HepG2 (cell line): ENCODE data around the gene RRP8.

Source experiments
- CTCF ChIP-seq: sonication (generic); formaldehyde crosslinking; IDR thresholded peaks from 2 replicates; pipeline ENCODE4 v1.5.0; 2020; ENCODE audit warnings: mild to moderate bottlenecking, missing genetic modification reagents, moderate library complexity
- HNF1B ChIP-seq: sonication (generic); formaldehyde crosslinking; IDR thresholded peaks from 2 replicates; pipeline ENCODE4 v1.5.1; 2020; ENCODE audit warnings: mild to moderate bottlenecking, moderate library complexity, missing genetic modification reagents
- NFYB ChIP-seq: sonication (generic); formaldehyde crosslinking; IDR thresholded peaks from 2 replicates; pipeline ENCODE4 v1.4.0; 2020; ENCODE audit warnings: missing genetic modification reagents
- NKX3-1 ChIP-seq: sonication (generic); formaldehyde crosslinking; IDR thresholded peaks from 2 replicates; pipeline ENCODE4 v1.5.0; 2020; ENCODE audit warnings: missing genetic modification reagents
- POLR2A ChIP-seq, 2 experiments: IDR thresholded peaks; 2 replicates each; pipeline ENCODE4 v1.6.1; 2011; ENCODE audit warnings: low read depth in 2 of 2, low read length in 2 of 2, mild to moderate bottlenecking in 1 of 2, moderate library complexity in 1 of 2; ENCODE audit not compliant: insufficient read depth in 1 of 2
- REST ChIP-seq, 2 experiments: IDR thresholded peaks; 2 replicates each; pipeline ENCODE4 v1.6.1; 2011 to 2012; ENCODE audit warnings: low read length in 2 of 2, borderline replicate concordance in 1 of 2, low read depth in 1 of 2, mild to moderate bottlenecking in 1 of 2, moderate library complexity in 1 of 2
- XRCC5 ChIP-seq: fragments of 200-400 bp; formaldehyde crosslinking; optimal IDR thresholded peaks from 2 replicates; pipeline ENCODE3; 2017; ENCODE audit warnings: mild to moderate bottlenecking, low read length
- ZFP90 ChIP-seq: sonication (generic); formaldehyde crosslinking; IDR thresholded peaks from 2 replicates; pipeline ENCODE4 v1.8.0; 2022; ENCODE audit warnings: missing genetic modification reagents, mild to moderate bottlenecking, inconsistent platforms, borderline replicate concordance
- ZFX ChIP-seq: sonication (generic); formaldehyde crosslinking; IDR thresholded peaks from 2 replicates; pipeline ENCODE4 v1.4.0; 2020; ENCODE audit warnings: mild to moderate bottlenecking, low read depth, missing genetic modification reagents, moderate library complexity
- ZMYM2 ChIP-seq: sonication (generic); formaldehyde crosslinking; IDR thresholded peaks from 2 replicates; pipeline ENCODE4 v1.8.0; 2022; ENCODE audit warnings: mild to moderate bottlenecking, missing genetic modification reagents
- ZNF430 ChIP-seq: sonication (generic); formaldehyde crosslinking; IDR thresholded peaks from 2 replicates; pipeline ENCODE4 v1.9.0; 2021; ENCODE audit warnings: mild to moderate bottlenecking, missing genetic modification reagents
- ZNF441 ChIP-seq: sonication (generic); formaldehyde crosslinking; IDR thresholded peaks from 2 replicates; pipeline ENCODE4 v1.7.0; 2021; ENCODE audit warnings: missing genetic modification reagents, borderline replicate concordance
- TF ChIP-seq, protein P1 (sequence below): sonication (generic); formaldehyde crosslinking; IDR thresholded peaks from 2 replicates; pipeline ENCODE4 v1.5.0; 2020; ENCODE audit warnings: missing genetic modification reagents
- TF ChIP-seq, protein P2 (sequence below): sonication (generic); formaldehyde crosslinking; IDR thresholded peaks from 2 replicates; pipeline ENCODE4 v1.4.0; 2020; ENCODE audit warnings: mild to moderate bottlenecking, missing genetic modification reagents

DNA sequence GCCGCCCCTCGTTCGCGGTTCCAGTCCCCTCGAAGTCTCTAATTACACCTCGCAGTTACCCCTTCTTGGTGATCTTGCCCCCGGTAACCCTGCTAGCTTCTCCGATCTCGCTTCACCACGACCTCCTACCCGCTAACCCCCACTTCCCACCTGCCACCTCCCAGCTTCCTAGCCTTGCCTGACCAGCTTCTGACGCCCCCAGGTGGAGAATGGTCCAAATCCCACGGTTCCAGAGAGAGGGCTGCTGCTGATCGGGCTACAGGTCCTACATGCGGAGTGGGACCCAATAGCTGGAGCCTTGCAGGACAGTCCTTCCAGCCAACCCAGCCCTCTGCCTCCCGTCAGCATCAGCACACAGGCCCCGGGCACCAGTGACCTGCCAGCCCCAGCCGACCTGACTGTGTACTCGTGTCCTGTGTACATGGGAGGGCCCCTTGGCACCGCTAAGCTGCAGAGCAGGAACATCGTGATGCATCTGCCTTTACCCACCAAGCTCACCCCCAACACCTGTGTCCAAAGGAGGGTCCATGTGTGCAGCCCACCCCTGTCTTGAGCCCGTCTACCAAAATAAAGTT is 31.9 kb downstream of the RRP8 start:
- TF ChIP-seq REST (IDR thresholded peaks at IDR 0.05; ENCODE audit: borderline replicate concordance in 1 of 2, low read depth in 1 of 2, low read length in 2 of 2) (no peak), POLR2A (IDR thresholded peaks at IDR 0.05; ENCODE audit: insufficient read depth in 1 of 2, low read depth in 2 of 2, low read length in 2 of 2) (no peak), NFYB (CRISPR knock-in tag) (no peak), ZFX (CRISPR knock-in tag) (no peak), ZNF441 (CRISPR knock-in tag) (no peak), ZFP90 (CRISPR knock-in tag) (no peak), CTCF (CRISPR knock-in tag) (no peak), HNF1B (no peak), NKX3-1 (CRISPR knock-in tag) (no peak), XRCC5 (no peak), ZNF430 (CRISPR knock-in tag) (no peak), ZMYM2 (CRISPR knock-in tag) (no peak)
- TF ChIP-seq, protein P1, sequence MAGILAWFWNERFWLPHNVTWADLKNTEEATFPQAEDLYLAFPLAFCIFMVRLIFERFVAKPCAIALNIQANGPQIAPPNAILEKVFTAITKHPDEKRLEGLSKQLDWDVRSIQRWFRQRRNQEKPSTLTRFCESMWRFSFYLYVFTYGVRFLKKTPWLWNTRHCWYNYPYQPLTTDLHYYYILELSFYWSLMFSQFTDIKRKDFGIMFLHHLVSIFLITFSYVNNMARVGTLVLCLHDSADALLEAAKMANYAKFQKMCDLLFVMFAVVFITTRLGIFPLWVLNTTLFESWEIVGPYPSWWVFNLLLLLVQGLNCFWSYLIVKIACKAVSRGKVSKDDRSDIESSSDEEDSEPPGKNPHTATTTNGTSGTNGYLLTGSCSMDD (CRISPR knock-in tag) = no peak
- TF ChIP-seq, protein P2, sequence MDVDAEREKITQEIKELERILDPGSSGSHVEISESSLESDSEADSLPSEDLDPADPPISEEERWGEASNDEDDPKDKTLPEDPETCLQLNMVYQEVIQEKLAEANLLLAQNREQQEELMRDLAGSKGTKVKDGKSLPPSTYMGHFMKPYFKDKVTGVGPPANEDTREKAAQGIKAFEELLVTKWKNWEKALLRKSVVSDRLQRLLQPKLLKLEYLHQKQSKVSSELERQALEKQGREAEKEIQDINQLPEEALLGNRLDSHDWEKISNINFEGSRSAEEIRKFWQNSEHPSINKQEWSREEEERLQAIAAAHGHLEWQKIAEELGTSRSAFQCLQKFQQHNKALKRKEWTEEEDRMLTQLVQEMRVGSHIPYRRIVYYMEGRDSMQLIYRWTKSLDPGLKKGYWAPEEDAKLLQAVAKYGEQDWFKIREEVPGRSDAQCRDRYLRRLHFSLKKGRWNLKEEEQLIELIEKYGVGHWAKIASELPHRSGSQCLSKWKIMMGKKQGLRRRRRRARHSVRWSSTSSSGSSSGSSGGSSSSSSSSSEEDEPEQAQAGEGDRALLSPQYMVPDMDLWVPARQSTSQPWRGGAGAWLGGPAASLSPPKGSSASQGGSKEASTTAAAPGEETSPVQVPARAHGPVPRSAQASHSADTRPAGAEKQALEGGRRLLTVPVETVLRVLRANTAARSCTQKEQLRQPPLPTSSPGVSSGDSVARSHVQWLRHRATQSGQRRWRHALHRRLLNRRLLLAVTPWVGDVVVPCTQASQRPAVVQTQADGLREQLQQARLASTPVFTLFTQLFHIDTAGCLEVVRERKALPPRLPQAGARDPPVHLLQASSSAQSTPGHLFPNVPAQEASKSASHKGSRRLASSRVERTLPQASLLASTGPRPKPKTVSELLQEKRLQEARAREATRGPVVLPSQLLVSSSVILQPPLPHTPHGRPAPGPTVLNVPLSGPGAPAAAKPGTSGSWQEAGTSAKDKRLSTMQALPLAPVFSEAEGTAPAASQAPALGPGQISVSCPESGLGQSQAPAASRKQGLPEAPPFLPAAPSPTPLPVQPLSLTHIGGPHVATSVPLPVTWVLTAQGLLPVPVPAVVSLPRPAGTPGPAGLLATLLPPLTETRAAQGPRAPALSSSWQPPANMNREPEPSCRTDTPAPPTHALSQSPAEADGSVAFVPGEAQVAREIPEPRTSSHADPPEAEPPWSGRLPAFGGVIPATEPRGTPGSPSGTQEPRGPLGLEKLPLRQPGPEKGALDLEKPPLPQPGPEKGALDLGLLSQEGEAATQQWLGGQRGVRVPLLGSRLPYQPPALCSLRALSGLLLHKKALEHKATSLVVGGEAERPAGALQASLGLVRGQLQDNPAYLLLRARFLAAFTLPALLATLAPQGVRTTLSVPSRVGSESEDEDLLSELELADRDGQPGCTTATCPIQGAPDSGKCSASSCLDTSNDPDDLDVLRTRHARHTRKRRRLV (CRISPR knock-in tag) = no peak
